PFSK-1 (cell line): ENCODE results near the gene AKAP13.

Experiments
- SIN3A ChIP-seq: IDR thresholded peaks from 2 replicates; pipeline ENCODE4 v1.6.1; 2012; ENCODE audit warnings: mild to moderate bottlenecking, low read length, moderate library complexity, borderline replicate concordance; ENCODE audit not compliant: insufficient read depth
- TAF1 ChIP-seq: IDR thresholded peaks from 2 replicates; pipeline ENCODE4 v1.6.1; 2012; ENCODE audit warnings: low read length, control low read depth, borderline replicate concordance; ENCODE audit not compliant: insufficient read depth

GRCh38 chr15:85580879-85581278 lies 200.5 kb downstream of the AKAP13 start:
- no peak for TF ChIP-seq TAF1
- no peak for TF ChIP-seq SIN3A
